ENCODE data around the gene NOD2. TPM values are rescaled to one million over a fixed set of nuclear protein-coding genes. Genes with fewer than 3 reads are reported as not detected.
A peak's percentile ranks its signal among the peaks of the same experiment; 100 is the strongest.

NOD2 gene
- total and polyA plus RNA-seq, 2 of the 13 experiments (the other 11 are each of a cell fraction or from before 2014, with no cell fraction given), result 0.27 to 0.81 TPM

DNA sequence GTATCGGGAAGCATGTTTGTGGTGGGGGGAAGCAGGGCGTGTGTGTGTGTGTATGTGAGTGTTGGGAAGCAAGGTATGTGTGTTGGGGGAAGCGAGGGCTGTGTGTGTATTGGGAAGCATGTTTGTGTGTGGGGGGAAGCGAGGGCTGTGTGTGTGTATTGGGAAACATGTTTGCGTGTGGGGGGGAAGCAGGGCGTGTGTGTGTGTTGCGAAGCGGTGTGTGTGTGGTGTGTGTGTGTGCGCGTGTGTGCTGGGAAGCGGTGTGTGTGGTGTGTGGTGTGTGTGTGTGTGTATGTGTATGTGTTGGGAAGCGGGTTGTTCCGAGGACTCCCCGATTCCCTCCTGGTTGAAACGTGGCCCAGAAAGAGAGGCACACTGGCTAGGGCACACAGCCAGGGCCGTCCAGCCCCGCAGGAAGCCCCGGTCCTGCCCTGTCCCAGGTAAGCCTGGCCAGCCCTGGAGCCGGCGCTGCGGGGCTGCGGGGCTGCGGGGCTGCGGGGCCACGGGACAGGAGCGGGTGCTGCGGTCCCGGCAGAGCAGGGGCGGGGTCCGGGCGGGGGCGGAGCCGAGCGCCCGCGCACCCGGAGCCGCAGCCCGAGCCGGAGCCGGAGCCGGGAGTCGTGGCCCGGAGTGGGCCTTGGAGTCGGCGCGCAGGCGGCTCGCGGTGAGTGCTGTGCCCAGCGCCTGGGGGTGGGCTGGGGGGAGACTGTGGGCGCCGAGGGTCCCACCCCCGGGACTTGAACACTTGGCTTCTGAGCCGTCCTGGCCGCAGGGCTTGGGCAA, at the start of gene NOD2 (continued):
- TF ChIP-seq ARNT2 (CRISPR knock-in tag; IDR thresholded peaks at IDR 0.05; ENCODE audit: low read depth) (0 out of 2 replicates have a peak, but pooled peaks have one; percentile 33), MBNL3 (CRISPR knock-in tag; conservative IDR thresholded peaks at IDR 0.05) (no peak)
- TF ChIP-seq, protein P1, sequence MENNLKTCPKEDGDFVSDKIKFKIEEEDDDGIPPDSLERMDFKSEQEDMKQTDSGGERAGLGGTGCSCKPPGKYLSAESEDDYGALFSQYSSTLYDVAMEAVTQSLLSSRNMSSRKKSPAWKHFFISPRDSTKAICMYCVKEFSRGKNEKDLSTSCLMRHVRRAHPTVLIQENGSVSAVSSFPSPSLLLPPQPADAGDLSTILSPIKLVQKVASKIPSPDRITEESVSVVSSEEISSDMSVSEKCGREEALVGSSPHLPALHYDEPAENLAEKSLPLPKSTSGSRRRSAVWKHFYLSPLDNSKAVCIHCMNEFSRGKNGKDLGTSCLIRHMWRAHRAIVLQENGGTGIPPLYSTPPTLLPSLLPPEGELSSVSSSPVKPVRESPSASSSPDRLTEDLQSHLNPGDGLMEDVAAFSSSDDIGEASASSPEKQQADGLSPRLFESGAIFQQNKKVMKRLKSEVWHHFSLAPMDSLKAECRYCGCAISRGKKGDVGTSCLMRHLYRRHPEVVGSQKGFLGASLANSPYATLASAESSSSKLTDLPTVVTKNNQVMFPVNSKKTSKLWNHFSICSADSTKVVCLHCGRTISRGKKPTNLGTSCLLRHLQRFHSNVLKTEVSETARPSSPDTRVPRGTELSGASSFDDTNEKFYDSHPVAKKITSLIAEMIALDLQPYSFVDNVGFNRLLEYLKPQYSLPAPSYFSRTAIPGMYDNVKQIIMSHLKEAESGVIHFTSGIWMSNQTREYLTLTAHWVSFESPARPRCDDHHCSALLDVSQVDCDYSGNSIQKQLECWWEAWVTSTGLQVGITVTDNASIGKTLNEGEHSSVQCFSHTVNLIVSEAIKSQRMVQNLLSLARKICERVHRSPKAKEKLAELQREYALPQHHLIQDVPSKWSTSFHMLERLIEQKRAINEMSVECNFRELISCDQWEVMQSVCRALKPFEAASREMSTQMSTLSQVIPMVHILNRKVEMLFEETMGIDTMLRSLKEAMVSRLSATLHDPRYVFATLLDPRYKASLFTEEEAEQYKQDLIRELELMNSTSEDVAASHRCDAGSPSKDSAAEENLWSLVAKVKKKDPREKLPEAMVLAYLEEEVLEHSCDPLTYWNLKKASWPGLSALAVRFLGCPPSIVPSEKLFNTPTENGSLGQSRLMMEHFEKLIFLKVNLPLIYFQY (CRISPR knock-in tag; IDR thresholded peaks at IDR 0.05; ENCODE audit: borderline replicate concordance), result no peak

DNA sequence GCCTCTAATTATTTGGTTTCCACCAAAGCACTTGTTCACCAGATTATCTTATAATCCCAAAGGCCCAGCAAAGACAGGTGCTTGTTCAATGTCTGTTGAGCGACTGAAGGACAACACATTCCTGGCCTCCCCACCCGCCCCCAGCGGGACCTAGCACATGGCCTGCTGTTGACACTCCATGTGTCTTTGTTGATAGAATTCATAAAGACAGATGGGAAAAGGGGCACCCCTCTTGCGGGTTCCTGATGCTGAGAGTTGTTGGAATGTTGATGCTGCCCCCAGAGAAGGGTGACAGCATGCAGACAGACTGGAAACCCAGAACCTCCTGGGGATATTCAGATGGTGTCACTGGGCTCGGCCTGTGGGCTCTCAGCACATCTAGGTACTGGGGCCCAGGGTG, 49.2 kb upstream of the NOD2 start:
- peak; percentile 1; the same call in 1 of the 3 replicates for ATAC-seq
- Histone ChIP-seq H3K27ac (ENCODE audit: extremely low read length, insufficient read depth, low read length) (no peak overlapping the region), H3K27me3 (ENCODE audit: control insufficient read depth in 1 of 2, insufficient read depth in 2 of 2, low read length in 2 of 2) (no peaks in the 10 kb centered on the region), H3K4me2 (ENCODE audit: low read depth, low read length) (no peak overlapping the region), H3K4me3 (replicated peaks in 1 of 3; ENCODE audit: insufficient read depth in 1 of 3, low read depth in 2 of 3, low read length in 3 of 3) (no peak overlapping the region), H3K4me1 (ENCODE audit: insufficient read depth, low read length) (peaks cover 15% of the 10 kb centered on the region), H4K20me1 (ENCODE audit: insufficient read depth, low read length) (0 out of 2 replicates have a peak, but pooled peaks cover 3% of the 10 kb centered on the region), H3K9me3 (ENCODE audit: low read length) (no peaks in the 10 kb centered on the region), H2AFZ (ENCODE audit: low read length) (no peak overlapping the region), H3K36me3 (replicated peaks in 1 of 2; ENCODE audit: control insufficient read depth in 1 of 2, insufficient read depth in 2 of 2, low read length in 2 of 2) (no peaks in the 10 kb centered on the region), H3K79me2 (ENCODE audit: insufficient read depth, low read length) (no peaks in the 10 kb centered on the region), H3K9ac (ENCODE audit: insufficient read depth, low read depth, low read length) (no peak overlapping the region)
- no TSS peak for BruUV-seq (replicated peaks)
- intact Hi-C loops (cut with micrococcal nuclease; ENCODE audit: unreplicated experiment) (no loop called here), in situ Hi-C loops (cut with HindIII; ENCODE audit: extremely low pct_ligation_motif_present, low pct_unique_long_range_greater_than_20kb) (no loop called here)
- WGBS (ENCODE audit: low lambda C conversion rate), result 95% methylated on average over 4 of the region's 5 CpGs
- no peak for FAIRE-seq
- POLR2A ChIA-PET, result no interaction called here
- no peak for DNase-seq (ENCODE audit: low spot score)
- TF ChIP-seq, protein P2, sequence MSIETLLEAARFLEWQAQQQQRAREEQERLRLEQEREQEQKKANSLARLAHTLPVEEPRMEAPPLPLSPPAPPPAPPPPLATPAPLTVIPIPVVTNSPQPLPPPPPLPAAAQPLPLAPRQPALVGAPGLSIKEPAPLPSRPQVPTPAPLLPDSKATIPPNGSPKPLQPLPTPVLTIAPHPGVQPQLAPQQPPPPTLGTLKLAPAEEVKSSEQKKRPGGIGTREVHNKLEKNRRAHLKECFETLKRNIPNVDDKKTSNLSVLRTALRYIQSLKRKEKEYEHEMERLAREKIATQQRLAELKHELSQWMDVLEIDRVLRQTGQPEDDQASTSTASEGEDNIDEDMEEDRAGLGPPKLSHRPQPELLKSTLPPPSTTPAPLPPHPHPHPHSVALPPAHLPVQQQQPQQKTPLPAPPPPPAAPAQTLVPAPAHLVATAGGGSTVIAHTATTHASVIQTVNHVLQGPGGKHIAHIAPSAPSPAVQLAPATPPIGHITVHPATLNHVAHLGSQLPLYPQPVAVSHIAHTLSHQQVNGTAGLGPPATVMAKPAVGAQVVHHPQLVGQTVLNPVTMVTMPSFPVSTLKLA (IDR thresholded peaks at IDR 0.05), result peak; percentile 67
- TF ChIP-seq CBX5 (CRISPR knock-in tag; IDR thresholded peaks at IDR 0.05; ENCODE audit: borderline replicate concordance), result no peak
- TF ChIP-seq FOXC1 (CRISPR knock-in tag; IDR thresholded peaks at IDR 0.05; ENCODE audit: borderline replicate concordance), result no peak
- TF ChIP-seq YY1 (IDR thresholded peaks at IDR 0.05; ENCODE audit: insufficient read depth, insufficient replicate concordance, low read depth, low read length), result no peak
- TF ChIP-seq, protein P3, sequence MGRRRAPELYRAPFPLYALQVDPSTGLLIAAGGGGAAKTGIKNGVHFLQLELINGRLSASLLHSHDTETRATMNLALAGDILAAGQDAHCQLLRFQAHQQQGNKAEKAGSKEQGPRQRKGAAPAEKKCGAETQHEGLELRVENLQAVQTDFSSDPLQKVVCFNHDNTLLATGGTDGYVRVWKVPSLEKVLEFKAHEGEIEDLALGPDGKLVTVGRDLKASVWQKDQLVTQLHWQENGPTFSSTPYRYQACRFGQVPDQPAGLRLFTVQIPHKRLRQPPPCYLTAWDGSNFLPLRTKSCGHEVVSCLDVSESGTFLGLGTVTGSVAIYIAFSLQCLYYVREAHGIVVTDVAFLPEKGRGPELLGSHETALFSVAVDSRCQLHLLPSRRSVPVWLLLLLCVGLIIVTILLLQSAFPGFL (CRISPR knock-in tag; IDR thresholded peaks at IDR 0.05), result no peak
- TF ChIP-seq POLR2G (IDR thresholded peaks at IDR 0.05; ENCODE audit: low read depth, low read length), result peak; percentile 58
- no peak for TF ChIP-seq ZNF564 (CRISPR knock-in tag; IDR thresholded peaks at IDR 0.05)
- CTCF ChIA-PET (ENCODE audit: low intra/inter-chr PET ratio, low total read pairs), result no interaction called here

Measured in HepG2 (cell line).